ENCODE results near the gene ZNF732.
"Not testable (repeated sequence)": the region's sequence is repeated elsewhere in the genome, so short reads cannot be mapped to it uniquely, and the experiment has no call there.

ZNF732 gene

DNA sequence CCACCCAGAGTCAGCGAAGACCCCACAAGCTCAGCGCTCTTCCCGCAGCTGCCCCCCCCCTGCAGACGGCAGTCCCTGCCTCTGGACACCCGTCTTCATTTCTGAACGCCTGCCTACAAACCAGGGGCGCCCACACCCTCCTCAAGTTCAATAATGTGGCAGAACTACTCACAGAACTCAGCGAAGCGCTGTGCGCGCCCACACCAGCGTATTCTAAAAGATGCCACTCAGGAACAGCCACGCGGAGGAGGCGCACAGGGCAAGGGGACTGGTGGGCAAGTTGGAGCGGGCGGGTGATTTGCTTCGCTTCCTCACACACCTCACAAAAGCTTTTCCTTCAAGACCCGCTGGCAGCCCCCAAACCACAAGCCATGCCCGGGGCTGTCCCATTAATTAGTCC is 758 bp downstream of the ZNF732 start:
- H2BK12ac ChIP-seq (ENCODE audit: low read length in 2 of 2); H3K4ac ChIP-seq (ENCODE audit: low read depth in 1 of 2, low read length in 2 of 2); H3K27ac ChIP-seq (ENCODE audit: low read length, poor library complexity, severe bottlenecking); H2AK5ac ChIP-seq (ENCODE audit: low read length, severe bottlenecking); H3K79me1 ChIP-seq (replicated peaks; ENCODE audit: low read length, poor library complexity, severe bottlenecking); H2BK5ac ChIP-seq (ENCODE audit: low read depth, low read length, poor library complexity, severe bottlenecking); H4K91ac ChIP-seq (ENCODE audit: low read length); H3K9ac ChIP-seq (ENCODE audit: low read length); H3K23ac ChIP-seq (ENCODE audit: low read length in 2 of 2); H3K36me3 ChIP-seq (ENCODE audit: control insufficient read depth in 1 of 2, insufficient read depth in 2 of 2, low read depth in 1 of 2, low read length in 2 of 2); H3K4me1 ChIP-seq (ENCODE audit: control insufficient read depth, insufficient read depth, low read depth, low read length); H3K18ac ChIP-seq (ENCODE audit: low read depth in 1 of 2, low read length in 2 of 2); H3K14ac ChIP-seq (ENCODE audit: low read length in 2 of 2); H2BK120ac ChIP-seq (ENCODE audit: low read depth, low read length); H2BK15ac ChIP-seq (ENCODE audit: low read depth, poor library complexity, severe bottlenecking); H3K27me3 ChIP-seq (ENCODE audit: control insufficient read depth in 1 of 2, insufficient read depth in 1 of 2, low read length in 2 of 2); DNase-seq; H4K8ac ChIP-seq (ENCODE audit: low read length): not testable (repeated sequence)
- WGBS, result under 1% methylated on average over 17 of the region's 20 CpGs
- peak overlapping the region; percentile 44 to 68 for H3K4me3 ChIP-seq (ENCODE audit: insufficient read depth in 1 of 2, low read depth in 1 of 2, low read length in 2 of 2)
- peaks cover 68% of the 10 kb centered on the region for H3K9me3 ChIP-seq (ENCODE audit: control insufficient read depth, low read length)
- peak overlapping the region; percentile 71 for H3K4me2 ChIP-seq (ENCODE audit: low read length, poor library complexity, severe bottlenecking)
- H2AFZ ChIP-seq (ENCODE audit: low read depth, low read length), result peak overlapping the region; percentile 72

DNA sequence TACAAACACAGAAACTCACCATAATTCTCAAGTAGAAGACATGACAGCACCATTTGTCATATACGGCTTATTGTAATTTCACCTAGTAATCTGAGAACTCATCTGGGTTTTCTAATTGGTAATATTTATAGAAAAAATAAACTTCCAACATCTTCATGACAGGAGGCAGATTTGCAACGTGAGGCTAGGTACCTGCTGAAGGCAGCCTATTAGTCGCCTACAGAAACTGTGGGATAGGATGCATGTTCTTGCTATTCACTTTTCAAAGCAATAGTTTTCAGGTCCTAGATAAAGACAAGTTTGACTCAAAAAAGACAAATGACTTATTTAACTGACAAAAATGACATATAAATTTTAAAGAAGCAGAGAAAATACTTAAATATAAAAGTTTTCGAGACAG is 2.9 kb downstream of the ZNF732 start:
- Histone ChIP-seq H2BK5ac (ENCODE audit: low read depth, low read length, poor library complexity, severe bottlenecking) (no peak overlapping the region), H3K23ac (ENCODE audit: low read length in 2 of 2) (no peak overlapping the region), H3K9ac (ENCODE audit: low read length) (no peak overlapping the region), H3K27me3 (ENCODE audit: control insufficient read depth in 1 of 2, insufficient read depth in 1 of 2, low read length in 2 of 2) (peaks cover 0 to 5% of the 10 kb centered on the region in 2 experiments), H4K8ac (ENCODE audit: low read length) (no peak overlapping the region), H2AFZ (ENCODE audit: low read depth, low read length) (no peak overlapping the region), H2BK120ac (ENCODE audit: low read depth, low read length) (no peak overlapping the region), H3K4me1 (ENCODE audit: control insufficient read depth, insufficient read depth, low read depth, low read length) (peaks cover 5% of the 10 kb centered on the region), H2BK12ac (ENCODE audit: low read length in 2 of 2) (no peak overlapping the region), H2AK5ac (ENCODE audit: low read length, severe bottlenecking) (no peak overlapping the region), H3K4me2 (ENCODE audit: low read length, poor library complexity, severe bottlenecking) (no peak overlapping the region), H3K27ac (ENCODE audit: low read length, poor library complexity, severe bottlenecking) (no peak overlapping the region), H3K79me1 (replicated peaks; ENCODE audit: low read length, poor library complexity, severe bottlenecking) (peaks cover 16% of the 10 kb centered on the region), H3K4ac (ENCODE audit: low read depth in 1 of 2, low read length in 2 of 2) (no peak overlapping the region), H3K4me3 (ENCODE audit: insufficient read depth in 1 of 2, low read depth in 1 of 2, low read length in 2 of 2) (no peak overlapping the region), H3K9me3 (ENCODE audit: control insufficient read depth, low read length) (peaks cover 62% of the 10 kb centered on the region), H4K91ac (ENCODE audit: low read length) (no peak overlapping the region), H3K14ac (ENCODE audit: low read length in 2 of 2) (no peak overlapping the region), H2BK15ac (ENCODE audit: low read depth, poor library complexity, severe bottlenecking) (no peak overlapping the region), H3K36me3 (ENCODE audit: control insufficient read depth in 1 of 2, insufficient read depth in 2 of 2, low read depth in 1 of 2, low read length in 2 of 2) (no peaks in the 10 kb centered on the region), H3K18ac (ENCODE audit: low read depth in 1 of 2, low read length in 2 of 2) (no peak overlapping the region)
- no peak for DNase-seq
- WGBS, result 95% methylated on average over 3 of the region's 4 CpGs

DNA sequence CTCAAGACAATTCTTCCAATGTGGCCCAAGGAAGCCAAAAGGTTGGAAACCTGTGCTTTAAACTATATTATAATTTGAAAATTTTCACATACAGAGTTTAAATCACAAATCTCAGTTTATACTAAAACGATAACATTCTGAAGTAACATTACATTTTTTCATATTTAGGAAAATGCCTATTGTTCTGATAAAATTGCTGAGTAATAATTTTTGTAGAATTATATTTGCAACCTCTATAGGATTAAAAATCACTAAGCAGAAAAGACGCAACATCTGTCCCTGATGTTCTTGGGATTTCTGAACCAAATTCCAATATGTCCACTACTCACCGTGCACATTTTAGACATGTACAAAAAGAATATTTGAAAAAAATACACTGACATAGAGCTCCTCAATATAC is 10.5 kb downstream of the ZNF732 start:
- H4K8ac ChIP-seq (ENCODE audit: low read length), result no peak overlapping the region
- no peaks in the 10 kb centered on the region for H3K27me3 ChIP-seq (ENCODE audit: control insufficient read depth in 1 of 2, insufficient read depth in 1 of 2, low read length in 2 of 2)
- H2BK5ac ChIP-seq (ENCODE audit: low read depth, low read length, poor library complexity, severe bottlenecking), result no peak overlapping the region
- no peak overlapping the region for H2AFZ ChIP-seq (ENCODE audit: low read depth, low read length)
- H3K23ac ChIP-seq (ENCODE audit: low read length in 2 of 2), result no peak overlapping the region
- DNase-seq, result no peak
- no peaks in the 10 kb centered on the region for H3K4me1 ChIP-seq (ENCODE audit: control insufficient read depth, insufficient read depth, low read depth, low read length)
- H2BK15ac ChIP-seq (ENCODE audit: low read depth, poor library complexity, severe bottlenecking), result no peak overlapping the region
- no peak overlapping the region for H3K18ac ChIP-seq (ENCODE audit: low read depth in 1 of 2, low read length in 2 of 2)
- H3K4me2 ChIP-seq (ENCODE audit: low read length, poor library complexity, severe bottlenecking), result no peak overlapping the region
- no peak overlapping the region for H3K4me3 ChIP-seq (ENCODE audit: insufficient read depth in 1 of 2, low read depth in 1 of 2, low read length in 2 of 2)
- H4K91ac ChIP-seq (ENCODE audit: low read length), result no peak overlapping the region
- H3K9me3 ChIP-seq (ENCODE audit: control insufficient read depth, low read length), result peaks cover 73% of the 10 kb centered on the region
- H3K36me3 ChIP-seq (ENCODE audit: control insufficient read depth in 1 of 2, insufficient read depth in 2 of 2, low read depth in 1 of 2, low read length in 2 of 2), result peaks cover 0 to 2% of the 10 kb centered on the region in 2 experiments
- no peak overlapping the region for H3K27ac ChIP-seq (ENCODE audit: low read length, poor library complexity, severe bottlenecking)
- peaks cover 17% of the 10 kb centered on the region for H3K79me1 ChIP-seq (replicated peaks; ENCODE audit: low read length, poor library complexity, severe bottlenecking)
- H3K14ac ChIP-seq (ENCODE audit: low read length in 2 of 2), result no peak overlapping the region
- no peak overlapping the region for H2BK120ac ChIP-seq (ENCODE audit: low read depth, low read length)
- no peak overlapping the region for H2BK12ac ChIP-seq (ENCODE audit: low read length in 2 of 2)
- no peak overlapping the region for H3K4ac ChIP-seq (ENCODE audit: low read depth in 1 of 2, low read length in 2 of 2)
- whole genome bisulfite sequencing, result 100% methylated on average over 2 of the region's 3 CpGs
- H2AK5ac ChIP-seq (ENCODE audit: low read length, severe bottlenecking), result no peak overlapping the region
- no peak overlapping the region for H3K9ac ChIP-seq (ENCODE audit: low read length)

DNA sequence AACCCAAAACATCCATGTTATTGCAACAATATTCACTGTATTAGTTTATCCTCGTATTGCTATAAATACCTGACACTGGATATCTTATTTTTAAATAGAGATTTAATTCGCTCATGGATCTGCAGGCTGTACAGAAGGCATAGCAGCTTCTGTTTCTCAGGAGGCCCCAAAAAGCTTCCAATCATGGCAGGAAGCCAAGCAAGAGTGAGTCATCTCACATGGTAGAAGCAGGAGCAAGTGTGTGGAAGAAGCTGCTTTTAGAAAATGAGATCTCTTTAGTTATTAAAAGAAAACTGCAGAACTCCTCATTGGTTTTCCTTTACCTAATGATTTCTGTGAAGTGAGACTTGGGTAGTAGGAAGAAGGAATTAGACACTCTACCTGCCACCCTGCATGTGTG is 16.4 kb downstream of the ZNF732 start:
- no peaks in the 10 kb centered on the region for H3K36me3 ChIP-seq (ENCODE audit: control insufficient read depth in 1 of 2, insufficient read depth in 2 of 2, low read depth in 1 of 2, low read length in 2 of 2)
- H2BK15ac ChIP-seq (ENCODE audit: low read depth, poor library complexity, severe bottlenecking), result no peak overlapping the region
- peaks cover 14% of the 10 kb centered on the region for H3K79me1 ChIP-seq (replicated peaks; ENCODE audit: low read length, poor library complexity, severe bottlenecking)
- H3K9ac ChIP-seq (ENCODE audit: low read length), result no peak overlapping the region
- no peak overlapping the region for H3K18ac ChIP-seq (ENCODE audit: low read depth in 1 of 2, low read length in 2 of 2)
- H3K14ac ChIP-seq (ENCODE audit: low read length in 2 of 2), result no peak overlapping the region
- H3K4me1 ChIP-seq (ENCODE audit: control insufficient read depth, insufficient read depth, low read depth, low read length), result no peaks in the 10 kb centered on the region
- H3K4ac ChIP-seq (ENCODE audit: low read depth in 1 of 2, low read length in 2 of 2), result no peak overlapping the region
- 100% methylated on average over 1 of the region's 2 CpGs for WGBS
- no peak overlapping the region for H4K8ac ChIP-seq (ENCODE audit: low read length)
- H3K27me3 ChIP-seq (ENCODE audit: control insufficient read depth in 1 of 2, insufficient read depth in 1 of 2, low read length in 2 of 2), result no peaks in the 10 kb centered on the region
- H4K91ac ChIP-seq (ENCODE audit: low read length), result no peak overlapping the region
- no peak overlapping the region for H2AFZ ChIP-seq (ENCODE audit: low read depth, low read length)
- no peak overlapping the region for H3K4me2 ChIP-seq (ENCODE audit: low read length, poor library complexity, severe bottlenecking)
- H3K4me3 ChIP-seq (ENCODE audit: insufficient read depth in 1 of 2, low read depth in 1 of 2, low read length in 2 of 2), result no peak overlapping the region
- H2BK12ac ChIP-seq (ENCODE audit: low read length in 2 of 2), result no peak overlapping the region
- no peak overlapping the region for H2AK5ac ChIP-seq (ENCODE audit: low read length, severe bottlenecking)
- H2BK120ac ChIP-seq (ENCODE audit: low read depth, low read length), result no peak overlapping the region
- no peak for DNase-seq
- no peak overlapping the region for H2BK5ac ChIP-seq (ENCODE audit: low read depth, low read length, poor library complexity, severe bottlenecking)
- H3K27ac ChIP-seq (ENCODE audit: low read length, poor library complexity, severe bottlenecking), result no peak overlapping the region
- peaks cover 74% of the 10 kb centered on the region for H3K9me3 ChIP-seq (ENCODE audit: control insufficient read depth, low read length)
- H3K23ac ChIP-seq (ENCODE audit: low read length in 2 of 2), result no peak overlapping the region
